HEK293 (cell line): ENCODE measurements around the gene SLC39A13.

Source experiments
- CTCF ChIA-PET: fragments of 350-600 bp; formaldehyde crosslinking; extraction: SDS; loops from one replicate; lab custom pipeline; 2021; ENCODE audit warnings: antibody characterized with exemption; lab: Yijun Ruan, JAX
- POLR2A ChIA-PET: fragments of 300-600 bp; formaldehyde crosslinking; extraction: SDS; loops from one replicate; lab custom pipeline; 2020; ENCODE audit warnings: antibody characterized with exemption, inconsistent platforms; lab: Yijun Ruan, JAX
- H3K27ac ChIP-seq: fragments of 200-500 bp; sonication (Bioruptor generic); 2 replicates; pipeline ENCODE4 v1.5.1; 2014; ENCODE audit warnings: low read depth, low read length, control low read depth, inconsistent platforms; ENCODE audit errors: extremely low read depth
- H3K36me3 ChIP-seq, 2 experiments: fragments of 200-500 bp in 1 of 2; sonication (Bioruptor generic) in 1 of 2; 1 replicate in 1 of 2; 2 replicates in 1 of 2; pipeline ENCODE4 v1.5.1; 2014 to 2017; ENCODE audit warnings: inconsistent platforms in 2 of 2, low read length in 2 of 2; ENCODE audit not compliant: control insufficient read depth in 2 of 2, insufficient read depth in 1 of 2
- H3K4me1 ChIP-seq: fragments of 200-500 bp; sonication (Bioruptor generic); 2 replicates; pipeline ENCODE4 v1.5.1; 2014; ENCODE audit warnings: mild to moderate bottlenecking, low read length, inconsistent platforms; ENCODE audit not compliant: control insufficient read depth, insufficient read depth
- H3K4me3 ChIP-seq: 2 replicates; pipeline ENCODE4 v1.5.1; 2011; ENCODE audit warnings: low read depth, mild to moderate bottlenecking, control low read depth, low read length, moderate library complexity
- H3K9me3 ChIP-seq: fragments of 200-500 bp; sonication (Bioruptor generic); 2 replicates; pipeline ENCODE4 v1.5.1; 2014; ENCODE audit warnings: low read depth, low read length, inconsistent platforms; ENCODE audit not compliant: control insufficient read depth, insufficient read depth
- ATF2 ChIP-seq: fragments of 450-650 bp; formaldehyde crosslinking; IDR thresholded peaks from 2 replicates; pipeline ENCODE4 v1.5.1; 2016; ENCODE audit warnings: missing biosample characterization, missing genetic modification characterization, low read depth
- BCL6B ChIP-seq: fragments of 450-650 bp; formaldehyde crosslinking; IDR thresholded peaks from 2 replicates; pipeline ENCODE4 v1.5.1; 2017; ENCODE audit warnings: missing biosample characterization, missing genetic modification characterization
- KLF7 ChIP-seq: fragments of 450-650 bp; formaldehyde crosslinking; IDR thresholded peaks from 2 replicates; pipeline ENCODE4 v1.5.1; 2016; ENCODE audit warnings: missing biosample characterization, missing genetic modification characterization, borderline replicate concordance
- PRDM6 ChIP-seq: fragments of 450-650 bp; formaldehyde crosslinking; IDR thresholded peaks from 2 replicates; pipeline ENCODE4 v1.5.1; 2017; ENCODE audit warnings: missing biosample characterization, missing genetic modification characterization
- REPIN1 ChIP-seq: fragments of 450-650 bp; formaldehyde crosslinking; IDR thresholded peaks from 2 replicates; pipeline ENCODE4 v1.5.1; 2017; ENCODE audit warnings: missing biosample characterization, missing genetic modification characterization, low read depth
- SCRT1 ChIP-seq: fragments of 450-650 bp; formaldehyde crosslinking; IDR thresholded peaks from 2 replicates; pipeline ENCODE4 v1.5.1; 2016; ENCODE audit warnings: missing biosample characterization, missing genetic modification characterization, borderline replicate concordance
- SP2 ChIP-seq: fragments of 450-650 bp; formaldehyde crosslinking; IDR thresholded peaks from 2 replicates; pipeline ENCODE4 v1.5.1; 2016; ENCODE audit warnings: missing biosample characterization, missing genetic modification characterization
- TCF7L2 ChIP-seq: IDR thresholded peaks from 2 replicates; pipeline ENCODE4 v1.6.1; 2011; ENCODE audit warnings: low read depth, mild to moderate bottlenecking, inconsistent platforms, low read length, moderate library complexity, borderline replicate concordance
- ZBTB48 ChIP-seq: fragments of 450-650 bp; formaldehyde crosslinking; IDR thresholded peaks from 2 replicates; pipeline ENCODE4 v1.5.1; 2016; ENCODE audit warnings: missing biosample characterization, missing genetic modification characterization
- ZBTB7A ChIP-seq: fragments of 450-650 bp; formaldehyde crosslinking; IDR thresholded peaks from 2 replicates; pipeline ENCODE4 v1.5.1; 2016; ENCODE audit warnings: low read depth, missing biosample characterization, missing genetic modification characterization
- ZNF248 ChIP-seq: fragments of 450-650 bp; formaldehyde crosslinking; IDR thresholded peaks from 2 replicates; pipeline ENCODE4 v1.5.1; 2017; ENCODE audit warnings: missing biosample characterization, missing genetic modification characterization
- ZNF302 ChIP-seq: fragments of 450-650 bp; formaldehyde crosslinking; IDR thresholded peaks from 2 replicates; pipeline ENCODE4 v1.5.1; 2016; ENCODE audit warnings: missing biosample characterization, missing genetic modification characterization, low read depth
- ZNF510 ChIP-seq: fragments of 450-650 bp; formaldehyde crosslinking; IDR thresholded peaks from 2 replicates; pipeline ENCODE4 v1.5.1; 2018; ENCODE audit warnings: mild to moderate bottlenecking, missing genetic modification characterization, missing biosample characterization; ENCODE audit not compliant: insufficient replicate concordance
- ZNF544 ChIP-seq: fragments of 450-650 bp; formaldehyde crosslinking; IDR thresholded peaks from 2 replicates; pipeline ENCODE4 v1.5.0; 2017; ENCODE audit warnings: missing biosample characterization, missing genetic modification characterization
- ZNF585B ChIP-seq: fragments of 450-650 bp; formaldehyde crosslinking; IDR thresholded peaks from 2 replicates; pipeline ENCODE4 v1.5.1; 2016; ENCODE audit warnings: missing biosample characterization, missing genetic modification characterization
- ZNF600 ChIP-seq: fragments of 450-650 bp; formaldehyde crosslinking; IDR thresholded peaks from 2 replicates; pipeline ENCODE4 v1.5.1; 2016; ENCODE audit warnings: missing biosample characterization, missing genetic modification characterization
- ZNF610 ChIP-seq: fragments of 450-650 bp; formaldehyde crosslinking; IDR thresholded peaks from 2 replicates; pipeline ENCODE4 v1.5.1; 2016; ENCODE audit warnings: missing biosample characterization, missing genetic modification characterization, borderline replicate concordance
- ZNF624 ChIP-seq: fragments of 450-650 bp; formaldehyde crosslinking; IDR thresholded peaks from 2 replicates; pipeline ENCODE4 v1.5.1; 2017; ENCODE audit warnings: missing biosample characterization, missing genetic modification characterization
- ZNF660 ChIP-seq: fragments of 450-650 bp; IDR thresholded peaks from 2 replicates; pipeline ENCODE4 v1.5.1; 2018; ENCODE audit warnings: missing biosample characterization, mild to moderate bottlenecking, missing genetic modification characterization
- ZNF830 ChIP-seq: fragments of 450-650 bp; IDR thresholded peaks from 2 replicates; pipeline ENCODE4 v1.5.0; 2018; ENCODE audit warnings: missing biosample characterization, missing genetic modification characterization, low read depth, mild to moderate bottlenecking, moderate library complexity
- ZSCAN4 ChIP-seq: fragments of 450-650 bp; formaldehyde crosslinking; IDR thresholded peaks from 2 replicates; pipeline ENCODE4 v1.5.1; 2017; ENCODE audit warnings: missing biosample characterization, missing genetic modification characterization

The SLC39A13 gene

GRCh38 chr11:47431356-47432083 is 23.1 kb downstream of the SLC39A13 start:
- Histone ChIP-seq H3K9me3 (no peaks in the 10 kb centered on the region), H3K36me3 (no peaks in the 10 kb centered on the region)
- TF ChIP-seq ZNF600 (tag by site-specific recombination) (no peak), ZNF660 (no peak), SP2 (tag by site-specific recombination) (no peak), ZNF585B (tag by site-specific recombination) (no peak), SCRT1 (tag by site-specific recombination) (no peak), PRDM6 (tag by site-specific recombination) (no peak), ZBTB7A (no peak), REPIN1 (tag by site-specific recombination) (no peak), ZBTB48 (tag by site-specific recombination) (no peak), ZNF624 (tag by site-specific recombination) (no peak), ZNF248 (tag by site-specific recombination) (no peak), ZNF302 (tag by site-specific recombination) (no peak)
- TF ChIP-seq, all 188 proteins: peak for 0
- no peaks in the 10 kb centered on the region for H3K4me1 ChIP-seq
- no peak overlapping the region for H3K4me3 ChIP-seq
- ChIA-PET CTCF (interaction anchor here (0.6 kb wide), 1 partner anchor 289 kb away, joined by 4 read pairs; no protein-coding TSS in a partner anchor), POLR2A (no interaction called here)
- no peak overlapping the region for H3K27ac ChIP-seq

- no peak overlapping the region for H3K4me3 ChIP-seq
- no peak overlapping the region for H3K27ac ChIP-seq
- ChIA-PET CTCF (interaction anchor here (0.6 to 0.7 kb wide), 2 partner anchors 20 to 46 kb away, joined by 4 to 5 read pairs; no protein-coding TSS in a partner anchor), POLR2A (no interaction called here)
- TF ChIP-seq ZNF600 (tag by site-specific recombination) (peak; percentile 39; the same call in 1 of the 2 replicates), BCL6B (tag by site-specific recombination) (peak; percentile 61; the same call in 1 of the 2 replicates), ZSCAN4 (no peak)
- H3K4me1 ChIP-seq: no peaks in the 10 kb centered on the region
- no peaks in the 10 kb centered on the region for H3K36me3 ChIP-seq
- H3K9me3 ChIP-seq: no peaks in the 10 kb centered on the region
Measured at GRCh38 chr11:47433157-47433556, 24.8 kb downstream of the SLC39A13 start.

- CTCF ChIA-PET: no interaction called here
- POLR2A ChIA-PET: no interaction called here
- no peak overlapping the region for H3K4me3 ChIP-seq
- no peaks in the 10 kb centered on the region for H3K36me3 ChIP-seq
- H3K4me1 ChIP-seq: no peaks in the 10 kb centered on the region
- H3K9me3 ChIP-seq: no peaks in the 10 kb centered on the region
- H3K27ac ChIP-seq: no peak overlapping the region
- TF ChIP-seq ATF2 (tag by site-specific recombination): no peak
- TF ChIP-seq ZNF544 (tag by site-specific recombination): no peak
- no peak for TF ChIP-seq TCF7L2
- TF ChIP-seq ZNF610 (tag by site-specific recombination): no peak
- no peak for TF ChIP-seq ZNF830 (tag by site-specific recombination)
- TF ChIP-seq KLF7 (tag by site-specific recombination): no peak
- TF ChIP-seq ZNF510 (tag by site-specific recombination): no peak
- TF ChIP-seq BCL6B (tag by site-specific recombination): no peak
Measured at GRCh38 chr11:47434011-47434786, 25.8 kb downstream of the SLC39A13 start.
